ENCODE data around the gene BBS12.
A peak's percentile ranks its signal among the peaks of the same experiment; 100 is the strongest.

GRCh38 chr4:122749704-122750454 lies 17.4 kb downstream of the BBS12 start:
- TF ChIP-seq POLR2A (IDR thresholded peaks at IDR 0.05; ENCODE audit: low read length) (peak; percentile 54), GATA1 (IDR thresholded peaks at IDR 0.05; ENCODE audit: low read depth, low read length) (no peak)
